Loucy (cell line): Measurements from ENCODE around the gene PRICKLE2.

Experiments
- EZH2phosphoT487 ChIP-seq: fragments of 200-600 bp; IDR thresholded peaks from 2 replicates; pipeline ENCODE4 v1.6.1; 2018; ENCODE audit warnings: antibody characterized with exemption, mild to moderate bottlenecking, moderate library complexity, borderline replicate concordance
- TF ChIP-seq, protein P1 (sequence below): fragments of 200-600 bp; sonication (generic); conservative IDR thresholded peaks from 2 replicates; pipeline ENCODE4 v1.5.1; 2014; ENCODE audit warnings: mild to moderate bottlenecking, antibody characterized with exemption, low read length

DNA sequence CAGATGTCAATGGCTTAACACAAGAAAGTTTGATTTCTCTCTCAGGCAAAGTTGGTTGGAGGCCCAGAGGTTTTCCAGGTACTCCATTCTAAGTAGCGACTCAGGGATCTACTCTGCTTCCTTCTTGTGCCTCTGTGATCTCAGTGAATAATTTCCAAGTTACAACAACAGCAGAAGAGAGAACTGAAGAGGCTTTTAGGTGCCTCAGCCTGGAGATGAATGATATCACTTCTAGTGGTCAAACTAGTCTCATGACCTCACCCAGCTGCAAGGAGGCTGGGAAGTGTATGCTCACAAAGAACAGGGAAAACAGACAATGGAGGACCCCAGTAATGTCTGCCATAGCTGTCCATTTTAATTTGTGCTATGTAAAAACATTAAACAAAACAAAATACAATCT is 4.6 kb upstream of the PRICKLE2 start:
- TF ChIP-seq, protein P1, sequence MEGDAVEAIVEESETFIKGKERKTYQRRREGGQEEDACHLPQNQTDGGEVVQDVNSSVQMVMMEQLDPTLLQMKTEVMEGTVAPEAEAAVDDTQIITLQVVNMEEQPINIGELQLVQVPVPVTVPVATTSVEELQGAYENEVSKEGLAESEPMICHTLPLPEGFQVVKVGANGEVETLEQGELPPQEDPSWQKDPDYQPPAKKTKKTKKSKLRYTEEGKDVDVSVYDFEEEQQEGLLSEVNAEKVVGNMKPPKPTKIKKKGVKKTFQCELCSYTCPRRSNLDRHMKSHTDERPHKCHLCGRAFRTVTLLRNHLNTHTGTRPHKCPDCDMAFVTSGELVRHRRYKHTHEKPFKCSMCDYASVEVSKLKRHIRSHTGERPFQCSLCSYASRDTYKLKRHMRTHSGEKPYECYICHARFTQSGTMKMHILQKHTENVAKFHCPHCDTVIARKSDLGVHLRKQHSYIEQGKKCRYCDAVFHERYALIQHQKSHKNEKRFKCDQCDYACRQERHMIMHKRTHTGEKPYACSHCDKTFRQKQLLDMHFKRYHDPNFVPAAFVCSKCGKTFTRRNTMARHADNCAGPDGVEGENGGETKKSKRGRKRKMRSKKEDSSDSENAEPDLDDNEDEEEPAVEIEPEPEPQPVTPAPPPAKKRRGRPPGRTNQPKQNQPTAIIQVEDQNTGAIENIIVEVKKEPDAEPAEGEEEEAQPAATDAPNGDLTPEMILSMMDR = no peak
- TF ChIP-seq EZH2phosphoT487 = no peak
